Non-pigmented ciliary epithelial cell (primary cell): ENCODE results near the gene TRABD.
"Not testable (repeated sequence)": the region's sequence is repeated elsewhere in the genome, so short reads cannot be mapped to it uniquely, and the experiment has no call there.

Source experiments
- DNase-seq: peaks from one replicate; pipeline ENCODE4 v3.0.0-alpha.2; 2010; ENCODE audit warnings: low read depth

The TRABD gene

GRCh38 chr22:50185375-50186087 is at the start of gene TRABD:
Gene TRABD (plus strand): TSS chr22:50185913. CDS start chr22:50193061, 7,148 bp downstream.
- peak; percentile 31 for DNase-seq

- DNase-seq: no peak
These were observed 49.1 kb upstream of the TRABD start for GRCh38 chr22:50136581-50137015.

GRCh38 chr22:50137277-50137676 is 48.4 kb upstream of the TRABD start:
- DNase-seq: not testable (repeated sequence)

- DNase-seq: no peak
These were observed 47.7 kb upstream of the TRABD start for GRCh38 chr22:50138041-50138440.

- no peak for DNase-seq
These were observed 46.7 kb upstream of the TRABD start for GRCh38 chr22:50138988-50139387.

- no peak for DNase-seq
These were observed 45.8 kb upstream of the TRABD start for GRCh38 chr22:50139843-50140415.

- DNase-seq: no peak
These were observed 45.1 kb upstream of the TRABD start for GRCh38 chr22:50140615-50141014.

GRCh38 chr22:50141462-50141861 is 44.3 kb upstream of the TRABD start:
- DNase-seq: no peak

GRCh38 chr22:50141891-50142363 is 43.8 kb upstream of the TRABD start:
- DNase-seq: no peak

GRCh38 chr22:50143096-50143495 is 42.6 kb upstream of the TRABD start:
- DNase-seq: no peak

GRCh38 chr22:50144005-50144614 is 41.6 kb upstream of the TRABD start:
- DNase-seq: no peak

- no peak for DNase-seq
These were observed 39.8 kb upstream of the TRABD start for GRCh38 chr22:50145721-50146438.

GRCh38 chr22:50146439-50147238 is 39.1 kb upstream of the TRABD start:
- no peak for DNase-seq

GRCh38 chr22:50147258-50148165 is 38.2 kb upstream of the TRABD start:
- DNase-seq: not testable (repeated sequence)

- no peak for DNase-seq
These were observed 37.6 kb upstream of the TRABD start for GRCh38 chr22:50148166-50148500.

- DNase-seq: no peak
These were observed 36.6 kb upstream of the TRABD start for GRCh38 chr22:50148991-50149721.

- DNase-seq: no peak
These were observed 35.3 kb upstream of the TRABD start for GRCh38 chr22:50150161-50151129.

- DNase-seq: no peak
These were observed 33.9 kb upstream of the TRABD start for GRCh38 chr22:50151571-50152537.
